ENCODE measurements around the gene RXRA. TPM values are rescaled to one million over a fixed set of nuclear protein-coding genes. Genes with fewer than 3 reads are reported as not detected.

RXRA gene
- total RNA-seq, 1 experiment from 2014 or later: 31.6 TPM

DNA sequence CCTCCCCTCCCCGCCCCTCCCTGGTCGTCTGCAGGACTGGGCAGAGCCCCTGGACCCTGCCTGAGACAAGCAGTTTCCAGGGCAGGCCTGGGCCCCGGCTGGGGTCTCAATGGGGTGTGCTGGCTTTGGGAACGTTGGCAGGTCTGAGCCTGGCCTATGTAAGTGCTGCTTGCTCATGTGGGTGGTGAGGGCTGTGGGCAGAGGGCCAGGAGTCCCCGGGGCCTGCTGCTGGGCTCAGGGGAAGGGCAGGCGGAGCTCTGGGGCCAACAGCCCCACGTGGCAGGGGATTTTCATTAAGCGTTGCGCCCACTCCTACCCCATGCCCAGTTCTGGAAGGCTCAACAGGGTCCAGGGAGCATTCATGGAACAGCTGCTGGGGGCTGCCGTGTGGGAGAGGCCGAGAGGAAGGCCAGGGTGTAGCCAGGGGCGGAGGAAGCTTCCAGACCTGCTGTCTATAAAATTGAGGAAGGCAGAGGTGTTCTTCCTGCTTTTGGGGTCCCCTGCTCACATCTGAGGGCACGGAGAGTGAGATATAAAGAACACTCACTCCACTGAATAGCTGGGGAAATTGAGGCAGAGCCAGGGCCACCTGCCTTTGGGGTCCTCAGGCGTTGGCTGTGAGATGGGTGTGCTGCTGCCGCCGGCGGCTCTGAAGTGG is 32.5 kb downstream of the RXRA start:
- H3K9me3 ChIP-seq (ENCODE audit: control insufficient read depth, insufficient read depth, low read depth, low read length): no peaks in the 10 kb centered on the region
- no peaks in the 10 kb centered on the region for H3K27me3 ChIP-seq (ENCODE audit: control insufficient read depth, insufficient read depth, low read length)
- no peak overlapping the region; the same call in 1 of the 2 replicates for H3K27ac ChIP-seq (ENCODE audit: low read length)
- no peak overlapping the region for H3K4me3 ChIP-seq (ENCODE audit: low read depth in 2 of 2, low read length in 2 of 2)
- in situ Hi-C loops (cut with HindIII; ENCODE audit: low pct_unique_long_range_greater_than_20kb, low sequenced_read_pairs) (no loop called here), intact Hi-C loops (cut with micrococcal nuclease; ENCODE audit: unreplicated experiment) (no loop called here)
- ChIA-PET CTCF (interaction anchor here (0.6 to 0.9 kb wide), 2 partner anchors 14 to 32 kb away, joined by 3 read pairs; no protein-coding TSS in a partner anchor), POLR2A (no interaction called here)
- BruUV-seq (replicated peaks): no TSS peak
- no peaks in the 10 kb centered on the region for H3K36me3 ChIP-seq (ENCODE audit: control insufficient read depth, insufficient read depth, low read length)
- ATAC-seq (peak; percentile 23), DNase-seq (ENCODE audit: low read depth, low spot score) (no peak)
- peaks cover 19% of the 10 kb centered on the region for H3K4me1 ChIP-seq (ENCODE audit: control insufficient read depth, insufficient read depth, low read length)
- TF ChIP-seq SIN3A (IDR thresholded peaks at IDR 0.05; ENCODE audit: borderline replicate concordance, insufficient read depth, low read depth, low read length) (no peak), POLR2AphosphoS5 (IDR thresholded peaks at IDR 0.05; ENCODE audit: low read depth, low read length) (no peak), TCF7L2 (IDR thresholded peaks at IDR 0.05; ENCODE audit: low read depth, low read length) (no peak), REST (IDR thresholded peaks at IDR 0.05; ENCODE audit: insufficient read depth in 1 of 2, low read depth in 2 of 2, low read length in 1 of 2) (no peak)
- TF ChIP-seq, protein P1, sequence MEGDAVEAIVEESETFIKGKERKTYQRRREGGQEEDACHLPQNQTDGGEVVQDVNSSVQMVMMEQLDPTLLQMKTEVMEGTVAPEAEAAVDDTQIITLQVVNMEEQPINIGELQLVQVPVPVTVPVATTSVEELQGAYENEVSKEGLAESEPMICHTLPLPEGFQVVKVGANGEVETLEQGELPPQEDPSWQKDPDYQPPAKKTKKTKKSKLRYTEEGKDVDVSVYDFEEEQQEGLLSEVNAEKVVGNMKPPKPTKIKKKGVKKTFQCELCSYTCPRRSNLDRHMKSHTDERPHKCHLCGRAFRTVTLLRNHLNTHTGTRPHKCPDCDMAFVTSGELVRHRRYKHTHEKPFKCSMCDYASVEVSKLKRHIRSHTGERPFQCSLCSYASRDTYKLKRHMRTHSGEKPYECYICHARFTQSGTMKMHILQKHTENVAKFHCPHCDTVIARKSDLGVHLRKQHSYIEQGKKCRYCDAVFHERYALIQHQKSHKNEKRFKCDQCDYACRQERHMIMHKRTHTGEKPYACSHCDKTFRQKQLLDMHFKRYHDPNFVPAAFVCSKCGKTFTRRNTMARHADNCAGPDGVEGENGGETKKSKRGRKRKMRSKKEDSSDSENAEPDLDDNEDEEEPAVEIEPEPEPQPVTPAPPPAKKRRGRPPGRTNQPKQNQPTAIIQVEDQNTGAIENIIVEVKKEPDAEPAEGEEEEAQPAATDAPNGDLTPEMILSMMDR (IDR thresholded peaks at IDR 0.05): no peak

- in situ Hi-C loops (cut with HindIII; ENCODE audit: low pct_unique_long_range_greater_than_20kb, low sequenced_read_pairs): no loop called here
- no peaks in the 10 kb centered on the region for H3K27me3 ChIP-seq (ENCODE audit: control insufficient read depth, insufficient read depth, low read length)
- ChIA-PET POLR2A (no interaction called here), CTCF (no interaction called here)
- BruUV-seq (replicated peaks): no TSS peak
- TF ChIP-seq REST (IDR thresholded peaks at IDR 0.05; ENCODE audit: insufficient read depth in 1 of 2, low read depth in 2 of 2, low read length in 1 of 2): no peak
- no peak for TF ChIP-seq SIN3A (IDR thresholded peaks at IDR 0.05; ENCODE audit: borderline replicate concordance, insufficient read depth, low read depth, low read length)
- TF ChIP-seq, protein P1 (IDR thresholded peaks at IDR 0.05): no peak
- TF ChIP-seq POLR2AphosphoS5 (IDR thresholded peaks at IDR 0.05; ENCODE audit: low read depth, low read length): no peak
- no peak for TF ChIP-seq TCF7L2 (IDR thresholded peaks at IDR 0.05; ENCODE audit: low read depth, low read length)
- peaks cover 18% of the 10 kb centered on the region for H3K4me1 ChIP-seq (ENCODE audit: control insufficient read depth, insufficient read depth, low read length)
- no peak overlapping the region for H3K27ac ChIP-seq (ENCODE audit: low read length)
- DNase-seq (ENCODE audit: low read depth, low spot score) (no peak), ATAC-seq (no peak)
- intact Hi-C loops (cut with micrococcal nuclease; ENCODE audit: unreplicated experiment): no loop called here
- H3K36me3 ChIP-seq (ENCODE audit: control insufficient read depth, insufficient read depth, low read length): no peaks in the 10 kb centered on the region
- no peaks in the 10 kb centered on the region for H3K9me3 ChIP-seq (ENCODE audit: control insufficient read depth, insufficient read depth, low read depth, low read length)
- no peak overlapping the region for H3K4me3 ChIP-seq (ENCODE audit: low read depth in 2 of 2, low read length in 2 of 2)
These were observed 33.4 kb downstream of the RXRA start for GRCh38 chr9:134359493-134360179.

All from Panc1 (cell line).